HepG2 (cell line): ENCODE data around the gene ZFYVE28. TPM values are rescaled to one million over a fixed set of nuclear protein-coding genes. Genes with fewer than 3 reads are reported as not detected.

Experiments
- EP300 ChIP-seq, 3 experiments: sonication (generic) in 1 of 3; formaldehyde crosslinking in 1 of 3; IDR thresholded peaks; 2 replicates each; pipeline versions ENCODE4 v1.5.1 to v1.6.1; 2011 to 2020; ENCODE audit warnings: low read depth in 2 of 3, low read length in 2 of 3, borderline replicate concordance in 1 of 3, improper control_type of control experiment in 1 of 3, mild to moderate bottlenecking in 1 of 3, missing genetic modification reagents in 1 of 3, moderate library complexity in 1 of 3
- JUNB ChIP-seq: sonication (generic); formaldehyde crosslinking; IDR thresholded peaks from 2 replicates; pipeline ENCODE4 v1.8.0; 2022; ENCODE audit warnings: missing genetic modification reagents, mild to moderate bottlenecking, borderline replicate concordance
- KLF15 ChIP-seq: sonication (generic); formaldehyde crosslinking; IDR thresholded peaks from 2 replicates; pipeline ENCODE4 v1.8.1; 2023; ENCODE audit warnings: borderline replicate concordance, mild to moderate bottlenecking, inconsistent platforms, missing genetic modification reagents, mixed read lengths
- MBNL3 ChIP-seq: fragments of 250-450 bp; sonication (Bioruptor Pico); conservative IDR thresholded peaks from 2 replicates; pipeline ENCODE4 v1.8.0; 2022; ENCODE audit warnings: mild to moderate bottlenecking, inconsistent platforms
- TSC22D2 ChIP-seq: sonication (generic); formaldehyde crosslinking; IDR thresholded peaks from 2 replicates; pipeline ENCODE4 v1.5.1; 2020; ENCODE audit warnings: missing genetic modification reagents, mild to moderate bottlenecking, borderline replicate concordance
- XBP1 ChIP-seq: sonication (generic); formaldehyde crosslinking; IDR thresholded peaks from 2 replicates; pipeline ENCODE4 v1.5.0; 2020; ENCODE audit warnings: missing genetic modification reagents
- ZMYM3 ChIP-seq: sonication (generic); formaldehyde crosslinking; IDR thresholded peaks from 2 replicates; pipeline ENCODE4 v1.5.1; 2020; ENCODE audit warnings: mild to moderate bottlenecking, missing genetic modification reagents
- ZNF180 ChIP-seq: sonication (generic); formaldehyde crosslinking; IDR thresholded peaks from 2 replicates; pipeline ENCODE4 v1.4.0; 2020; ENCODE audit warnings: low read depth, missing genetic modification reagents, borderline replicate concordance
- polyA plus RNA-seq, 8 experiments: library from polyadenylated mRNA; depleted of rRNA in 3 of 8; stranded (reverse) in 7 of 8; unstranded in 1 of 8; fragments of >200 nt; fragmentation: Illumina TruSeq in 4 of 8; extraction: Trizol in 4 of 8; gene quantifications; 2 replicates each; pipeline versions ENCODE4 v1.2.1 to v1.2.3, GENCODE V29; 2011 to 2016; ENCODE audit warnings: low read depth in 4 of 8, missing spikeins in 1 of 8, mixed read lengths in 1 of 8; ENCODE audit not compliant: insufficient read depth in 1 of 8
- total RNA-seq, 5 experiments: library from RNA; depleted of rRNA; stranded (reverse); fragments of >200 nt; fragmentation: Illumina TruSeq; extraction: Trizol; gene quantifications; 2 replicates each; pipeline ENCODE4 v1.2.3, GENCODE V29; 2016; ENCODE audit warnings: low read depth in 1 of 5
- TF ChIP-seq, protein P1 (sequence below): IDR thresholded peaks from 2 replicates; pipeline ENCODE4 v1.6.1; 2016
- TF ChIP-seq, protein P2 (sequence below): sonication (generic); formaldehyde crosslinking; IDR thresholded peaks from 2 replicates; pipeline ENCODE4 v1.4.0; 2020; ENCODE audit warnings: missing genetic modification reagents
- TF ChIP-seq, protein P3 (sequence below): fragments of 450-650 bp; IDR thresholded peaks from 2 replicates; pipeline ENCODE4 v1.6.1; 2017; ENCODE audit warnings: mild to moderate bottlenecking

The ZFYVE28 gene
- total and polyA plus RNA-seq, 2 of the 13 experiments (the other 11 are each of a cell fraction or from before 2014, with no cell fraction given): 0.12 to 0.22 TPM

DNA sequence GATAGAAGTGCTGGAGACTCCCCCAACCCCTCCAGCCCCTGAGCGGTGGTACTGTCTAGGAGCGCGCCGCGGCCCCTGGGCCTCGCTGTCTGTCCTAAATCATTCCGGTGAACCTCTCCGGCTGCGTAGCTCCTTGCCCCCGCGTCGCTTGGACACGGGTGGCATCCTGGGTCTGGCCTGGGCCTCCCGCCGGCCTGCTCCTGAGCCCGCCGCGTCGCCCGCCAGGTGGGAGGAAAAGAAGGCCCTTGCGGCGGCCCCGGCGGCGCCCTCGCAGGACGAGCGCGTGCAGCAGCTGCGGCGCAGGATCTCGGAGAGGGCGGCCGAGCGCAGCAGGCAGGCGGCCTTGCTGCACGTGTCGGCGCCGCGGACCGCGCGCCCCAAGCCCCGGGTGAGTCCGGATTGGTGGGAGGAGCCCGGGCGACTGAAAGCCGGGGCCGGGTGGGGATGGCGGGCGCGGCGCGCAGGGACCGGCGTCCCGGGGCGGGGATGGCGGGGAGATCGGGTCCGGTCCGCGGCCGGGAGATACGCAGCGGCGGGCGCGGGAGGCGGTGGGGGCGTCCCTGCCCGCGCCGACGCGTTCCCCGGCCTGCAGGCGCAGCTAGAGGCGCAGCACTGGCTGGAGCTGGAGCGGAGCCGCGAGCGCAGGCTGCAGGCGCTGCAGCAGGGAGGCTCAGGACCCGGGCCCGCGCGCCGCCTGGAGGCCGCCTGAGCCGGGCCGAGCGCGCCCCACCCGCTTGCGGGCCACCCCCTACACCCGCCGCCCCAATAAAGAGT lies 44.0 kb upstream of the ZFYVE28 start (continued):
- TF ChIP-seq, protein P1, sequence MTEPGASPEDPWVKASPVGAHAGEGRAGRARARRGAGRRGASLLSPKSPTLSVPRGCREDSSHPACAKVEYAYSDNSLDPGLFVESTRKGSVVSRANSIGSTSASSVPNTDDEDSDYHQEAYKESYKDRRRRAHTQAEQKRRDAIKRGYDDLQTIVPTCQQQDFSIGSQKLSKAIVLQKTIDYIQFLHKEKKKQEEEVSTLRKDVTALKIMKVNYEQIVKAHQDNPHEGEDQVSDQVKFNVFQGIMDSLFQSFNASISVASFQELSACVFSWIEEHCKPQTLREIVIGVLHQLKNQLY: no peak
- TF ChIP-seq EP300 (IDR thresholded peaks at IDR 0.05; ENCODE audit: low read depth in 2 of 2, low read length in 2 of 2) (no peak), EP300 (CRISPR knock-in tag; IDR thresholded peaks at IDR 0.05; ENCODE audit: borderline replicate concordance) (no peak), JUNB (peak; percentile 66; the same call in 1 of the 2 replicates), MBNL3 (CRISPR knock-in tag) (no peak), ZNF180 (CRISPR knock-in tag) (no peak), XBP1 (CRISPR knock-in tag) (no peak; the same call in 1 of the 2 replicates), TSC22D2 (CRISPR knock-in tag) (no peak), KLF15 (CRISPR knock-in tag) (peak; percentile 85; the same call in 1 of the 2 replicates), ZMYM3 (CRISPR knock-in tag) (no peak)
- TF ChIP-seq, protein P2, sequence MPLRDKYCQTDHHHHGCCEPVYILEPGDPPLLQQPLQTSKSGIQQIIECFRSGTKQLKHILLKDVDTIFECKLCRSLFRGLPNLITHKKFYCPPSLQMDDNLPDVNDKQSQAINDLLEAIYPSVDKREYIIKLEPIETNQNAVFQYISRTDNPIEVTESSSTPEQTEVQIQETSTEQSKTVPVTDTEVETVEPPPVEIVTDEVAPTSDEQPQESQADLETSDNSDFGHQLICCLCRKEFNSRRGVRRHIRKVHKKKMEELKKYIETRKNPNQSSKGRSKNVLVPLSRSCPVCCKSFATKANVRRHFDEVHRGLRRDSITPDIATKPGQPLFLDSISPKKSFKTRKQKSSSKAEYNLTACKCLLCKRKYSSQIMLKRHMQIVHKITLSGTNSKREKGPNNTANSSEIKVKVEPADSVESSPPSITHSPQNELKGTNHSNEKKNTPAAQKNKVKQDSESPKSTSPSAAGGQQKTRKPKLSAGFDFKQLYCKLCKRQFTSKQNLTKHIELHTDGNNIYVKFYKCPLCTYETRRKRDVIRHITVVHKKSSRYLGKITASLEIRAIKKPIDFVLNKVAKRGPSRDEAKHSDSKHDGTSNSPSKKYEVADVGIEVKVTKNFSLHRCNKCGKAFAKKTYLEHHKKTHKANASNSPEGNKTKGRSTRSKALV: peak; percentile 91
- TF ChIP-seq, protein P3, sequence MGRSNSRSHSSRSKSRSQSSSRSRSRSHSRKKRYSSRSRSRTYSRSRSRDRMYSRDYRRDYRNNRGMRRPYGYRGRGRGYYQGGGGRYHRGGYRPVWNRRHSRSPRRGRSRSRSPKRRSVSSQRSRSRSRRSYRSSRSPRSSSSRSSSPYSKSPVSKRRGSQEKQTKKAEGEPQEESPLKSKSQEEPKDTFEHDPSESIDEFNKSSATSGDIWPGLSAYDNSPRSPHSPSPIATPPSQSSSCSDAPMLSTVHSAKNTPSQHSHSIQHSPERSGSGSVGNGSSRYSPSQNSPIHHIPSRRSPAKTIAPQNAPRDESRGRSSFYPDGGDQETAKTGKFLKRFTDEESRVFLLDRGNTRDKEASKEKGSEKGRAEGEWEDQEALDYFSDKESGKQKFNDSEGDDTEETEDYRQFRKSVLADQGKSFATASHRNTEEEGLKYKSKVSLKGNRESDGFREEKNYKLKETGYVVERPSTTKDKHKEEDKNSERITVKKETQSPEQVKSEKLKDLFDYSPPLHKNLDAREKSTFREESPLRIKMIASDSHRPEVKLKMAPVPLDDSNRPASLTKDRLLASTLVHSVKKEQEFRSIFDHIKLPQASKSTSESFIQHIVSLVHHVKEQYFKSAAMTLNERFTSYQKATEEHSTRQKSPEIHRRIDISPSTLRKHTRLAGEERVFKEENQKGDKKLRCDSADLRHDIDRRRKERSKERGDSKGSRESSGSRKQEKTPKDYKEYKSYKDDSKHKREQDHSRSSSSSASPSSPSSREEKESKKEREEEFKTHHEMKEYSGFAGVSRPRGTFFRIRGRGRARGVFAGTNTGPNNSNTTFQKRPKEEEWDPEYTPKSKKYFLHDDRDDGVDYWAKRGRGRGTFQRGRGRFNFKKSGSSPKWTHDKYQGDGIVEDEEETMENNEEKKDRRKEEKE: no peak
